ENCODE data around the gene PCSK5. TPM values are rescaled to one million over a fixed set of nuclear protein-coding genes. Genes with fewer than 3 reads are reported as not detected.
"Not testable (repeated sequence)": the region's sequence is repeated elsewhere in the genome, so short reads cannot be mapped to it uniquely, and the experiment has no call there.

The PCSK5 gene
- total and polyA plus RNA-seq, 8 donors = 0.99 to 10.3 (median 4.4) TPM

GRCh38 chr9:75895112-75895511, 4.6 kb downstream of the PCSK5 start:
- ATAC-seq (no peak), DNase-seq (no peak), FAIRE-seq (no peak)
- H3K4me1 ChIP-seq = no peaks in the 10 kb centered on the region
- H3K36me3 ChIP-seq = no peaks in the 10 kb centered on the region
- no peak for TF ChIP-seq CTCF (IDR thresholded peaks at IDR 0.05)
- no peak overlapping the region for H3K4me3 ChIP-seq
- WGBS, 2 donors = 63 to 77% methylated on average over 3 of the region's 3 CpGs
- intact Hi-C loops (cut with DNase I) = no loop called here
- H3K27ac ChIP-seq = no peak overlapping the region
- no peaks in the 10 kb centered on the region for H3K9me3 ChIP-seq
- no peaks in the 10 kb centered on the region for H3K27me3 ChIP-seq

DNA sequence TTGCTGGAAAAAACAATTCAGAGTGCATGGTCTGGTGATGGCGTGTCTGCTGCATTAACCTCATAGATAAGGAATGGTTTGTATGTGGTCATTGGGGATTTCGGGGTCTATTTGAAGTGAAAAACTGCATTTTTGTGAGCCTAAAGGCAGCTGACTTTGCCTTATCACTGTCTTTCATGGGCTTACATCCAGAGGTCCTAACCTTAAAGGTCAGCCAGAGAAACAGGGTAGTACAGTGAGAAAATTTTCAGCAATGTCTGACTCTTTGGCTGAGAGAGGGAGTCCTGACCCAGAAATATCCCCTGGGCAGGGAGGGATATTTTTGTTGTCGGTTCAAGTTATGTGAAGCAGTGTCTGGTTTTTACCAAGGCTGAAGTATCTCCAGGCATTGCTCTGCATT, 5.7 kb downstream of the PCSK5 start:
- Histone ChIP-seq H3K4me3 (no peak overlapping the region), H3K4me1 (no peaks in the 10 kb centered on the region), H3K36me3 (no peaks in the 10 kb centered on the region), H3K9me3 (no peaks in the 10 kb centered on the region), H3K27ac (no peak overlapping the region), H3K27me3 (no peaks in the 10 kb centered on the region)
- intact Hi-C loops (cut with DNase I) = no loop called here
- DNase-seq = no peak
- no peak for ATAC-seq
- no peak for FAIRE-seq
- WGBS, 2 donors = 69 to 73% methylated on average over 3 of the region's 3 CpGs
- no peak for TF ChIP-seq CTCF (IDR thresholded peaks at IDR 0.05)

GRCh38 chr9:75900893-75901524, 10.5 kb downstream of the PCSK5 start:
- FAIRE-seq; H3K27me3 ChIP-seq; intact Hi-C loops (cut with DNase I); DNase-seq; H3K4me1 ChIP-seq; ATAC-seq; H3K36me3 ChIP-seq; H3K4me3 ChIP-seq; H3K27ac ChIP-seq; H3K9me3 ChIP-seq: not testable (repeated sequence)
- 80 to 85% methylated on average over 7 of the region's 7 CpGs for WGBS, 2 donors

DNA sequence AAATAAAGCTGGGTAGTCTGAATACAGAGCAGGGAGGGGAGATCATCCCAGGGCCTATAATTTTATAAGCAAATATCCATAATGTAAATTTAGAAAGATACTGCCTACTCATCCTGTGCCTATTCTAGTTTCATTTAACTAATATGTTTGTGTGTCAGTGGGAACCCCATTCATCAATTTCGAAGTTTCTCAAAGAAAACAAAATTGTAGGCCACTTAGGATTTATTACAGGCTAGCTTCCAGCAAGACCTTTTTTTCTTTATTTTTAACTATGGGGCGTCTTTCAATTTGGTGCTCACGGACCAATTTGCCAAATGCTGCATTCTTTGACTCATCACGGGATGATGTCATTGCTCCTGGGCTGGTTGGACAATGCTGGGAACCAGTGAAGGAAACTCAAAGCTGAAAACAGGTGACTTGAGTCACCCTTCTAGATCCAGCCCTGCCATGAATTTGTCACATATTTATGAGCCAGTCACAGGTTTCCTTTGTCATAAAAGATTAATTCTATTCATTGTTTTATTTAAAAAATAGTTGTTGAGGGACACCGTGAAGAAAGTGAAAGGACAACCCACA, 13.4 kb downstream of the PCSK5 start:
- Histone ChIP-seq H3K4me1 (peaks cover 0 to 3% (median 0%) of the 10 kb centered on the region in 3 donors), H3K9me3 (no peaks in the 10 kb centered on the region), H3K4me3 (no peak overlapping the region), H3K27ac (no peak overlapping the region), H3K36me3 (no peaks in the 10 kb centered on the region), H3K27me3 (no peaks in the 10 kb centered on the region)
- no peak for DNase-seq
- 59 to 66% methylated on average over 5 of the region's 5 CpGs for WGBS, 2 donors
- no peak for FAIRE-seq
- TF ChIP-seq CTCF (IDR thresholded peaks at IDR 0.05) = no peak
- intact Hi-C loops (cut with DNase I) = no loop called here
- ATAC-seq = peak in 2 of 4 donors; percentile 33 to 56

DNA sequence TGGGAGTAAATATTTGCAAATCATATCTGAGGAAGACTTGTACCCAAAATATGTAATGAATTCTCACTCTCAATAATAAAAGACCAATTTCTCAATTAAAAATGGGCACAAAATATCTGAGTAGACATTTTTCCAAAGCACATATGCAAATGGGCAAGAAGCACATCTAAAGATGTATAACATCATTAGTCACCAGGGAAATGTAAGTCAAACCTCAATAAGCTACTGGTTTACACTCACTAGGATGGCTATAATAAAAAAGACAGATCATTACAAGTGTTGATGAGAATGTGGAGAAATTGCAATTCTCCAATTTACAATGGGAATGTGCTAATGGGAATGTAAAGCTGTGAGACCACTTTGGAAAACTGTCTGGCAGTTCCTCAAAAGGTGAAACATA, 13.9 kb downstream of the PCSK5 start:
- peaks cover 0 to 3% (median 0%) of the 10 kb centered on the region in 3 donors for H3K4me1 ChIP-seq
- no peak for ATAC-seq
- no peak overlapping the region for H3K4me3 ChIP-seq
- no peak for TF ChIP-seq CTCF (IDR thresholded peaks at IDR 0.05)
- H3K36me3 ChIP-seq = no peaks in the 10 kb centered on the region
- intact Hi-C loops (cut with DNase I) = no loop called here
- H3K9me3 ChIP-seq = no peaks in the 10 kb centered on the region
- FAIRE-seq = no peak
- no peaks in the 10 kb centered on the region for H3K27me3 ChIP-seq
- H3K27ac ChIP-seq = no peak overlapping the region
- no peak for DNase-seq

Data from pancreas (tissue), 10 donors.